ENCODE measurements around the gene PLSCR4.

DNA sequence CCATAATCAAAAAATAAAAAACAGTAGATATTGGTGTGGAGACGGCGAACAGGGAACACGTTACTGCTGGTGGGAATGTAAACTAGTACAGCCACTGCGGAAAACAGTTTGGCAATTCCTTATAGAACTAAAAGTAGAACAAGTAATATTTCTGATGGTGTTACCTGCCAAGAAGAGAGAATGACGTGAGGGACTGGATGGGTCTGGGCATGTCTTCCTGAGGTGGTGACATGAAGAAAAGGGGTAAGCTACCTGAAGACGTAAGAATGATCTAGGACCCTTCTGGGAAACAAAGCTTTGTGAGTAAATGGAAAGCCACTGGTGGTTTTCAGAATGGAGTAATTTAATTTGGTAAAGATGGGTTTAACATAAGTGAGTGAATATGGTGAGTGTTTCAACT is 70.5 kb downstream of the PLSCR4 start:
- TF ChIP-seq, protein P1, sequence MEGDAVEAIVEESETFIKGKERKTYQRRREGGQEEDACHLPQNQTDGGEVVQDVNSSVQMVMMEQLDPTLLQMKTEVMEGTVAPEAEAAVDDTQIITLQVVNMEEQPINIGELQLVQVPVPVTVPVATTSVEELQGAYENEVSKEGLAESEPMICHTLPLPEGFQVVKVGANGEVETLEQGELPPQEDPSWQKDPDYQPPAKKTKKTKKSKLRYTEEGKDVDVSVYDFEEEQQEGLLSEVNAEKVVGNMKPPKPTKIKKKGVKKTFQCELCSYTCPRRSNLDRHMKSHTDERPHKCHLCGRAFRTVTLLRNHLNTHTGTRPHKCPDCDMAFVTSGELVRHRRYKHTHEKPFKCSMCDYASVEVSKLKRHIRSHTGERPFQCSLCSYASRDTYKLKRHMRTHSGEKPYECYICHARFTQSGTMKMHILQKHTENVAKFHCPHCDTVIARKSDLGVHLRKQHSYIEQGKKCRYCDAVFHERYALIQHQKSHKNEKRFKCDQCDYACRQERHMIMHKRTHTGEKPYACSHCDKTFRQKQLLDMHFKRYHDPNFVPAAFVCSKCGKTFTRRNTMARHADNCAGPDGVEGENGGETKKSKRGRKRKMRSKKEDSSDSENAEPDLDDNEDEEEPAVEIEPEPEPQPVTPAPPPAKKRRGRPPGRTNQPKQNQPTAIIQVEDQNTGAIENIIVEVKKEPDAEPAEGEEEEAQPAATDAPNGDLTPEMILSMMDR (IDR thresholded peaks at IDR 0.05; ENCODE audit: insufficient read depth, low read depth, low read length): no peak
- TF ChIP-seq EZH2 (IDR thresholded peaks at IDR 0.05; ENCODE audit: insufficient read depth, low read length): no peak

All from astrocyte (in vitro differentiated cells and primary cell).